Ascending aorta (tissue), 2 donors: ENCODE data around the gene ATF6. TPM values are rescaled to one million over a fixed set of nuclear protein-coding genes. Genes with fewer than 3 reads are reported as not detected.
A peak's percentile ranks its signal among the peaks of the same experiment; 100 is the strongest.
"Not testable (repeated sequence)": the region's sequence is repeated elsewhere in the genome, so short reads cannot be mapped to it uniquely, and the experiment has no call there.

Experiments
- DNase-seq, 2 donors: peaks; one replicate each; pipeline ENCODE4 v3.0.0-alpha.2; 2019; ENCODE audit warnings: low spot score in 2 of 2
- H3K27ac ChIP-seq, 2 donors: fragments of 200-600 bp; sonication (generic); one replicate each; pipeline ENCODE4 v1.5.1; 2016 to 2017; ENCODE audit warnings: mild to moderate bottlenecking in 1 of 2
- H3K27me3 ChIP-seq: fragments of 200-600 bp; sonication (generic); one replicate; pipeline ENCODE4 v1.5.1; 2017
- H3K36me3 ChIP-seq, 2 donors: fragments of 200-600 bp; sonication (generic); one replicate each; pipeline ENCODE4 v1.5.1; 2016
- H3K4me1 ChIP-seq, 2 donors: fragments of 200-600 bp; sonication (generic); one replicate each; pipeline ENCODE4 v1.5.1; 2016 to 2017; ENCODE audit warnings: mild to moderate bottlenecking in 1 of 2
- H3K4me3 ChIP-seq, 2 donors: fragments of 200-600 bp; sonication (generic); one replicate each; pipeline ENCODE4 v1.5.1; 2016 to 2017; ENCODE audit warnings: mild to moderate bottlenecking in 1 of 2
- H3K9me3 ChIP-seq, 2 donors: fragments of 200-600 bp; sonication (generic); one replicate each; pipeline ENCODE4 v1.5.1; 2016
- intact Hi-C: fragments of 100-400 bp; cut with DNase I; formaldehyde crosslinking; loops from one replicate; pipeline ENCODE4 v1.15.1; 2023
- total RNA-seq: library from RNA; depleted of rRNA; stranded (reverse); fragments of >200 nt; gene quantifications from one replicate; pipeline ENCODE4 v1.1.0, GENCODE V29; 2016
- TF ChIP-seq, protein P1 (sequence below), 3 experiments: fragments of 200-600 bp in 2 of 3; fragments of 450-650 bp in 1 of 3; sonication (generic) in 2 of 3; IDR thresholded peaks; one replicate each; pipeline ENCODE4 v1.5.1; 2016 to 2019; ENCODE audit warnings: antibody characterized with exemption in 3 of 3, mild to moderate bottlenecking in 1 of 3, moderate library complexity in 1 of 3

ATF6 gene
- total RNA-seq, 1 donor from 2014 or later: 12.3 TPM

DNA sequence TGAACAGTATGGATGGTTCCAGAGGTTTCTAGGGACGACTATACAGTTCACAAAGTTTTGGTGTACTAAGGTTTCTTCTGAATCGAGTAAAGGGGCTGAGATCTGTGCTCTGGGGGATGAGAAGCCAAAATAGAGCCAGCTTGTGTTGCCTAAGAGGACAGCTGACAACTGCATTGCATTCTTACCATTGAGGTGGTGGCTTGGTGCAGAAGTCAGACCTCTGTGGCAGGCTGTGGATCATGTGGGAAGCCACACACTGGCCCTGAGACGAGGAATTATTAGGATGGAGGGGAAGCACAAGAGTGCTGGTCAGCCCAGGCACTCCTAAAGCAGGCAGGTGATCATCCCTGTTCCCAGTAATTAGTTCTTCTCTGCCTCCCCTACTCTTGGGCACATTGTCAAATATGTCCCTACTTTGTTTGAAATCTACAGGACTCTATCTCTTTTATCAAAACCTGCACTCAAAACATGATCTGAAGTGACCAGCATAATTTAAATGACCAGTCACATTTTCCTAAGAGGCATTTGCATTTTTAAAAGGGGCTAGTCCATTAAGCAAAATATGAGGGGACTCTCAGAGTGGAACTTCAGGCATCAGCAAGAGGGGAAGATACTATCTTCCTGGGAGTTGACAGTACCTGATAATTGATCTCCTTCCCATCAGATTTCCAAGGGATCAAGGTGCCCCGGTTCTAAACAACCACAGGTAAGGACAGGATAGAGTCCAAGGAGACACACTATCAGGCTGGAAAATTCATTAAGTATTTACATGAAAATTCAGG is 45.0 kb upstream of the ATF6 start, which contains the start of gene FCRLB:
Gene FCRLB (plus strand): TSS at position 589 of the 782 bp plus-strand sequence. CDS start 1,129 bp downstream, outside the sequence.
- DNase-seq: no peak
- TF ChIP-seq, protein P1, sequence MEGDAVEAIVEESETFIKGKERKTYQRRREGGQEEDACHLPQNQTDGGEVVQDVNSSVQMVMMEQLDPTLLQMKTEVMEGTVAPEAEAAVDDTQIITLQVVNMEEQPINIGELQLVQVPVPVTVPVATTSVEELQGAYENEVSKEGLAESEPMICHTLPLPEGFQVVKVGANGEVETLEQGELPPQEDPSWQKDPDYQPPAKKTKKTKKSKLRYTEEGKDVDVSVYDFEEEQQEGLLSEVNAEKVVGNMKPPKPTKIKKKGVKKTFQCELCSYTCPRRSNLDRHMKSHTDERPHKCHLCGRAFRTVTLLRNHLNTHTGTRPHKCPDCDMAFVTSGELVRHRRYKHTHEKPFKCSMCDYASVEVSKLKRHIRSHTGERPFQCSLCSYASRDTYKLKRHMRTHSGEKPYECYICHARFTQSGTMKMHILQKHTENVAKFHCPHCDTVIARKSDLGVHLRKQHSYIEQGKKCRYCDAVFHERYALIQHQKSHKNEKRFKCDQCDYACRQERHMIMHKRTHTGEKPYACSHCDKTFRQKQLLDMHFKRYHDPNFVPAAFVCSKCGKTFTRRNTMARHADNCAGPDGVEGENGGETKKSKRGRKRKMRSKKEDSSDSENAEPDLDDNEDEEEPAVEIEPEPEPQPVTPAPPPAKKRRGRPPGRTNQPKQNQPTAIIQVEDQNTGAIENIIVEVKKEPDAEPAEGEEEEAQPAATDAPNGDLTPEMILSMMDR (IDR thresholded peaks at IDR 0.05): no peak
- intact Hi-C loops: no loop called here
- Histone ChIP-seq H3K27ac (no peak within 1 kb of the TSS), H3K9me3 (no peaks in the 10 kb centered on the region), H3K4me1 (peaks cover 0 to 6% of the 10 kb centered on the region in 2 donors), H3K4me3 (no peak within 1 kb of the TSS), H3K27me3 (no peaks in the 10 kb centered on the region), H3K36me3 (no peaks in the 10 kb centered on the region)

DNA sequence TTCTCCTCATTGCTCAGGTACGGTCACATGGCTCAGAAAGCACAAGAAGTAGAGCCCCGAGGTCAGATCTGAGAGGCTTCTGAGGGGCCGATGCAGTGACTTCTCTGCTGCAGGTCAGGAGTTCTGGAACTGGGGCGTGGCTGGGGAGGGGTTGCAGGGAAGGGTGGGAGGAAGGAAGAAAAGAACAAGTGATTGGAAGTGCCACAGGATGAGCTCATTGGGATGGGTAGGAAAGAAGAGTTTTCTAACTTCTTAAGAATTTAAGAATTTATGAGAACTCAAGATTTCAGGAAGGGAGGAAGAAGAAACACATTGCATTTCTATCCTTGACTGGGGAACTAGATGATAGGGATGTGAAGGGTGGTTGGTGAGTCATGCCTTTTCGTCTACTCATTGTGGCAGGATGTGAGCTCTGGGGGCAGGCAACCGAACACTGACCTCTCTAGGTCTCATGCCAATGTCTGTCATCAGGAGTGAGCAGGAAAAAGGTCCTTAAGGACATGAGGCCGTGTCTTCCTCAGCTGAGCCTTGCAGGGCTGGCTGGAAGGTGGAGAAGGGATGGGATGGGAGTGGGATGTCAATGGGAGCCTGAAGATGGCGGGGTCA is 44.3 kb upstream of the ATF6 start:
- H3K27ac ChIP-seq: no peak overlapping the region
- no peak for DNase-seq
- no peaks in the 10 kb centered on the region for H3K9me3 ChIP-seq
- intact Hi-C loops: no loop called here
- H3K4me3 ChIP-seq: no peak overlapping the region
- peaks cover 0 to 6% of the 10 kb centered on the region in 2 donors for H3K4me1 ChIP-seq
- no peaks in the 10 kb centered on the region for H3K36me3 ChIP-seq
- no peaks in the 10 kb centered on the region for H3K27me3 ChIP-seq
- TF ChIP-seq, protein P1 (IDR thresholded peaks at IDR 0.05): no peak

DNA sequence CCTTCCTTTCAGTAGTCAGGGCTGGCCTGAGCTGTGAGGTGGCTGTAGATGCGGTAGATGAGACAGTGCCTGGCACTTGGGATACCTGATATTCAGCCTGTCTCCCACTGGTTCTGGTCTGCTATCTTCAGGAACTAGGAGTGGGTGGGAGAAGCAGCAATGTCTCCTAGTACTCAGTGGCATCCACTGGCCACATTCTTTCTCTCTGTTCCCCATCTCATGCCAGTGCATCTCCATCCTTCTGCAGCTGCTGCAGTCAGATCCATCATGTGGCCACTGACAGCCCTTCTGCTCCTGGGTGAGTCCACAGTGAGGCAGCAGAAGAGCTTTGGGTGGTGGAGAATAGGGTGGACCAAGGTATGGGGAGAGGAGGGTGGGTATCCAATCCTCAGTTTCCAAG is 43.7 kb upstream of the ATF6 start:
- Histone ChIP-seq H3K4me1 (peaks cover 2 to 6% of the 10 kb centered on the region in 2 donors), H3K9me3 (no peaks in the 10 kb centered on the region), H3K27ac (no peak overlapping the region), H3K36me3 (no peaks in the 10 kb centered on the region), H3K27me3 (no peaks in the 10 kb centered on the region), H3K4me3 (no peak overlapping the region)
- TF ChIP-seq, protein P1 (IDR thresholded peaks at IDR 0.05): no peak
- no peak for DNase-seq
- intact Hi-C loops: no loop called here

DNA sequence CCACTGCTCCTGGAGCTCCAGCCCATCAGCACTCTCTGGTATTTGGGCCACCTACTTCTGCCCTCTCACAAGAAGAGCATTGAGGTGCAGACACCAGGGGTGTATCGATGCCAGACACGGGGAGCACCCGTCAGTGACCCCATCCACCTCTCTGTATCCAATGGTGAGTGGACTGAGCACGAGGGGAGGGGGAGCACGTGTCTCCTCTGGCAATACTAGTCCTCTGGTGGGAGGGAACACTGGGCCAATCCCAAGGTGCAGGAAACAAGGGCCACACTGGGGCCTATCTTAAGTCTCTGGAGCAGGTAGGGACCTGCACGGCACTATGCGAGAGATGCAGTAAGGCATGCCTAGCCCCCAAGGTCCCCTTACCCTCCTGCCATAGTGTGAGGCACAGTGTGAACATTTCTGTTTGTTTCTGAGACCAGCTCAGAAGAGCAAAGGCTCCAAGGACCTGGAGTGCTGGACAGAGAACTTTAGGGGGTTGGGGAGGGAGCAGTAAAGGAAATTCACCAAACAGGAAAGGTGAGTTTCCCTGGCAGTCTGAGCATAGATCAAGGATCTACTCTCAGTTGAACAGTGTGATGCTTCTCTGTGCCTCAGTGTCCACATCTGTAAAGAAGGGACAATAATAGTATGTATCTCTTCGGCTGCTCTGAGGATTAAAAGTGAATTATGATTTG is 42.5 kb upstream of the ATF6 start:
- no peak overlapping the region for H3K4me3 ChIP-seq
- DNase-seq: no peak
- H3K27me3 ChIP-seq: no peaks in the 10 kb centered on the region
- no peaks in the 10 kb centered on the region for H3K9me3 ChIP-seq
- no peaks in the 10 kb centered on the region for H3K36me3 ChIP-seq
- intact Hi-C loops: no loop called here
- TF ChIP-seq, protein P1 (IDR thresholded peaks at IDR 0.05): no peak
- H3K27ac ChIP-seq: no peak overlapping the region
- H3K4me1 ChIP-seq: peaks cover 2 to 6% of the 10 kb centered on the region in 2 donors

DNA sequence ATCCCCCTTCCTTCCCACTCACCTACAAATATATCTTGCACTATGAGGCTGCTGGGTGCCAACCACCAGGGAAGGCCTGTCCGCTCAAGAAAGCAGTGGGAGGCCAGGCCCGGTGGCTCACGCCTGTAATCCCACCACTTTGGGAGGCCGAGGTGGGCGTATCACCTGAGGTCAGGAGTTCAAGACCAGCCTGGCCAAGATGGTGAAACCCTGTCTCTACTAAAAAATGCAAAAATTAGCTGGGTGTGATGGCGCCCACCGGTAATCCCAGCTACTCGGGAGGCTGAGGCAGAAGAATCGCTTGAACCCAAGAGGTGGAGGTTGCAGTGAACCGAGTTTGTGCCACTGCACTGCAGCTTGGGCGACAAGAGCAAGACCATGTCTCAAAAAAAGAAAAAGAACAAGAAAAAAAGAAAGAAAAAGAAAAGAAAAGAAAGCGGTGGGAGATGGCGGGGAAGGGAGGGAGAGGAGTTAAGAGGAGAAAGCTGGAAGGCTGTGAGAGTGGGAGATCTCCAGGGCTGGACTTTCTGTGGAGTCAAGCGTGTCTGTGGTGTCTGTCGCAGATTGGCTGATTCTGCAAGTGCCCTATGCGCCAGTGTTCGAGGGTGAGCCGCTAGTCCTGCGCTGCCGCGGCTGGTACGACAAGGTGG is 40.7 kb upstream of the ATF6 start:
- Histone ChIP-seq H3K27ac (peak overlapping the region; percentile 77 to 81), H3K4me3 (peak overlapping the region; percentile 90 to 92)
- H3K9me3 ChIP-seq, H3K27me3 ChIP-seq, H3K4me1 ChIP-seq, H3K36me3 ChIP-seq, DNase-seq: not testable (repeated sequence)
- intact Hi-C loops: loop anchor here (5.0 kb wide), 1 partner anchor 193 kb away; no protein-coding TSS in a partner anchor
